B cell (primary cell): ENCODE measurements around the gene LKAAEAR1. TPM values are rescaled to one million over a fixed set of nuclear protein-coding genes. Genes with fewer than 3 reads are reported as not detected.
"Not testable (repeated sequence)": the region's sequence is repeated elsewhere in the genome, so short reads cannot be mapped to it uniquely, and the experiment has no call there.

ENCODE experiments used
- ATAC-seq: fragments of 200-7000 bp; cut with Tn5 transposase; one replicate; pipeline ENCODE4 v1.10.0; 2021; ENCODE audit warnings: low read depth, mild to moderate bottlenecking, moderate number of reproducible peaks, moderate library complexity
- CTCF ChIA-PET: fragments of 350-600 bp; sonication (Branson Sonifier 250); formaldehyde crosslinking; loops from one replicate; lab custom pipeline; 2021; ENCODE audit warnings: antibody characterized with exemption, inconsistent platforms; lab: Charles Lee
- POLR2A ChIA-PET: fragments of 350-600 bp; sonication (Branson Sonifier 250); formaldehyde crosslinking; loops from one replicate; lab custom pipeline; 2021; ENCODE audit warnings: antibody characterized with exemption; lab: Charles Lee
- DNase-seq: peaks from one replicate; pipeline ENCODE4 v3.0.0; 2013
- H2AFZ ChIP-seq: 2 replicates; pipeline ENCODE4 v1.6.1; 2012; ENCODE audit warnings: mild to moderate bottlenecking, low read depth, low read length; ENCODE audit not compliant: insufficient read depth, poor library complexity, severe bottlenecking
- H3K27ac ChIP-seq, 2 donors: 1 replicate in 1 of 2; 2 replicates in 1 of 2; pipeline ENCODE4 v1.5.1; 2012 to 2013; ENCODE audit warnings: low read length in 2 of 2, mild to moderate bottlenecking in 2 of 2, moderate library complexity in 1 of 2
- H3K27me3 ChIP-seq, 4 experiments: fragments of 200-600 bp in 1 of 4; sonication (generic) in 1 of 4; replicated peaks in 1 of 4; 1 replicate in 2 of 4; 2 replicates in 2 of 4; pipeline versions ENCODE4 v1.6.1 to v1.7.0; 2013 to 2016; ENCODE audit warnings: low read length in 3 of 4, mild to moderate bottlenecking in 2 of 4, mixed read lengths in 1 of 4, moderate library complexity in 1 of 4; ENCODE audit not compliant: insufficient read depth in 4 of 4, control insufficient read depth in 3 of 4; ENCODE audit errors: control extremely low read depth in 1 of 4
- H3K36me3 ChIP-seq, 2 experiments: replicated peaks in 1 of 2; 1 replicate in 1 of 2; 2 replicates in 1 of 2; pipeline versions ENCODE4 v1.6.1 to v1.7.1; 2013; ENCODE audit warnings: low read length in 1 of 2; ENCODE audit not compliant: insufficient read depth in 2 of 2, control insufficient read depth in 1 of 2; ENCODE audit errors: control extremely low read depth in 1 of 2, extremely low read depth in 1 of 2
- H3K4me1 ChIP-seq, 2 donors: fragments of 200-600 bp in 1 of 2; sonication (generic) in 1 of 2; 1 replicate in 1 of 2; 2 replicates in 1 of 2; pipeline versions ENCODE4 v1.5.1 to v1.6.1; 2013 to 2017; ENCODE audit warnings: low read length in 2 of 2; ENCODE audit not compliant: control insufficient read depth in 2 of 2, insufficient read depth in 2 of 2
- H3K4me2 ChIP-seq: replicated peaks from 2 replicates; pipeline ENCODE3; 2012; ENCODE audit warnings: mild to moderate bottlenecking, low read depth, low read length; ENCODE audit not compliant: poor library complexity, severe bottlenecking
- H3K4me3 ChIP-seq, 5 experiments: fragments of 200-600 bp in 1 of 5; sonication (generic) in 1 of 5; 1 replicate in 3 of 5; 2 replicates in 2 of 5; pipeline versions ENCODE4 v1.5.1 to v1.7.0; 2011 to 2016; ENCODE audit warnings: low read length in 4 of 5, mild to moderate bottlenecking in 4 of 5, low read depth in 2 of 5, control low read depth in 1 of 5, moderate library complexity in 1 of 5; ENCODE audit not compliant: insufficient read depth in 1 of 5; ENCODE audit errors: control extremely low read depth in 1 of 5, extremely low read depth in 1 of 5
- H3K79me2 ChIP-seq: fragments of 200-600 bp; sonication (generic); one replicate; pipeline ENCODE4 v1.6.0; 2016; ENCODE audit warnings: low read length; ENCODE audit not compliant: control insufficient read depth, insufficient read depth
- H3K9ac ChIP-seq: fragments of 200-600 bp; sonication (generic); 2 replicates; pipeline ENCODE4 v1.6.1; 2017; ENCODE audit warnings: mild to moderate bottlenecking, low read length, moderate library complexity
- H3K9me3 ChIP-seq, 3 donors: one replicate each; pipeline versions ENCODE4 v1.6.1 to v1.7.1; 2013; ENCODE audit warnings: low read length in 2 of 3; ENCODE audit not compliant: control insufficient read depth in 2 of 3, insufficient read depth in 1 of 3; ENCODE audit errors: control extremely low read depth in 1 of 3
- H4K20me1 ChIP-seq: 2 replicates; pipeline ENCODE4 v1.6.0; 2012; ENCODE audit warnings: mild to moderate bottlenecking, low read length; ENCODE audit not compliant: insufficient read depth, control insufficient read depth, poor library complexity, severe bottlenecking
- H3K27ac Mint-ChIP-seq: one replicate; pipeline ENCODE4 v1.8.0; 2021; ENCODE audit warnings: mixed read lengths
- H3K27me3 Mint-ChIP-seq: one replicate; pipeline ENCODE4 v1.8.0; 2021; ENCODE audit warnings: mixed read lengths
- H3K4me1 Mint-ChIP-seq: one replicate; pipeline ENCODE4 v1.8.0; 2021; ENCODE audit warnings: mixed read lengths
- H3K4me3 Mint-ChIP-seq: one replicate; pipeline ENCODE4 v1.8.0; 2021; ENCODE audit warnings: mixed read lengths
- H3K9me3 Mint-ChIP-seq: one replicate; pipeline ENCODE4 v1.8.0; 2022; ENCODE audit warnings: mixed read lengths; ENCODE audit not compliant: insufficient read depth
- EZH2 ChIP-seq: IDR thresholded peaks from 2 replicates; pipeline ENCODE4 v1.6.1; 2012; ENCODE audit warnings: borderline replicate concordance, low read depth, mild to moderate bottlenecking, moderate library complexity, low read length; ENCODE audit not compliant: insufficient read depth, poor library complexity, severe bottlenecking
- WGBS: methylation state at CpG from one replicate; pipeline ENCODE4 v1.1.5; 2013; ENCODE audit warnings: missing lambda C conversion rate; ENCODE audit not compliant: insufficient coverage; 5-methylcytosine and 5-hydroxymethylcytosine counted together
- intact Hi-C: fragments of 100-400 bp; cut with micrococcal nuclease; formaldehyde crosslinking; loops from one replicate; pipeline ENCODE4 v1.10.0; 2022
- polyA plus RNA-seq: library from polyadenylated mRNA; depleted of rRNA; stranded (reverse); fragments of >200 nt; gene quantifications from 2 replicates; pipeline ENCODE4 v1.2.3, GENCODE V29; 2012
- total RNA-seq, 2 donors: library from RNA; stranded (reverse); fragments of 120-200 nt in 1 of 2; gene quantifications; 1 replicate in 1 of 2; 2 replicates in 1 of 2; pipeline versions ENCODE4 v1.2.3 to v1.2.4, GENCODE V29; 2013 to 2022
- TF ChIP-seq, protein P1 (sequence below): fragments of 200-600 bp; IDR thresholded peaks from one replicate; pipeline ENCODE4 v1.8.0; 2022; ENCODE audit warnings: antibody characterized with exemption, mild to moderate bottlenecking

Gene LKAAEAR1
- total and polyA plus RNA-seq, 2 donors (not counting 1 experiment from before 2014, with no cell fraction given) = 1.9 TPM; not detected in 1

- no peak overlapping the region for H2AFZ ChIP-seq
- H3K4me3 Mint-ChIP-seq = no peak overlapping the region
- H3K27ac ChIP-seq = no peak overlapping the region
- peaks cover 12% of the 10 kb centered on the region for H3K27me3 Mint-ChIP-seq
- H3K4me2 ChIP-seq = no peak overlapping the region
- no peaks in the 10 kb centered on the region for H3K36me3 ChIP-seq
- ChIA-PET CTCF (no interaction called here), POLR2A (no interaction called here)
- 74% methylated on average over 5 of the region's 5 CpGs for WGBS
- no peak for DNase-seq
- no peaks in the 10 kb centered on the region for H3K4me1 ChIP-seq
- H3K9ac ChIP-seq = no peak overlapping the region
- H3K79me2 ChIP-seq = no peaks in the 10 kb centered on the region
- TF ChIP-seq EZH2 = no peak
- TF ChIP-seq, protein P1, sequence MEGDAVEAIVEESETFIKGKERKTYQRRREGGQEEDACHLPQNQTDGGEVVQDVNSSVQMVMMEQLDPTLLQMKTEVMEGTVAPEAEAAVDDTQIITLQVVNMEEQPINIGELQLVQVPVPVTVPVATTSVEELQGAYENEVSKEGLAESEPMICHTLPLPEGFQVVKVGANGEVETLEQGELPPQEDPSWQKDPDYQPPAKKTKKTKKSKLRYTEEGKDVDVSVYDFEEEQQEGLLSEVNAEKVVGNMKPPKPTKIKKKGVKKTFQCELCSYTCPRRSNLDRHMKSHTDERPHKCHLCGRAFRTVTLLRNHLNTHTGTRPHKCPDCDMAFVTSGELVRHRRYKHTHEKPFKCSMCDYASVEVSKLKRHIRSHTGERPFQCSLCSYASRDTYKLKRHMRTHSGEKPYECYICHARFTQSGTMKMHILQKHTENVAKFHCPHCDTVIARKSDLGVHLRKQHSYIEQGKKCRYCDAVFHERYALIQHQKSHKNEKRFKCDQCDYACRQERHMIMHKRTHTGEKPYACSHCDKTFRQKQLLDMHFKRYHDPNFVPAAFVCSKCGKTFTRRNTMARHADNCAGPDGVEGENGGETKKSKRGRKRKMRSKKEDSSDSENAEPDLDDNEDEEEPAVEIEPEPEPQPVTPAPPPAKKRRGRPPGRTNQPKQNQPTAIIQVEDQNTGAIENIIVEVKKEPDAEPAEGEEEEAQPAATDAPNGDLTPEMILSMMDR = no peak
- H3K9me3 ChIP-seq = no peaks in the 10 kb centered on the region
- no peak overlapping the region for H3K27ac Mint-ChIP-seq
- peaks cover 0 to 6% (median 1%) of the 10 kb centered on the region in 4 experiments for H3K27me3 ChIP-seq
- intact Hi-C loops = no loop called here
- ATAC-seq = no peak
- no peaks in the 10 kb centered on the region for H3K9me3 Mint-ChIP-seq
- H4K20me1 ChIP-seq = no peaks in the 10 kb centered on the region
- H3K4me1 Mint-ChIP-seq = no peaks in the 10 kb centered on the region
- H3K4me3 ChIP-seq = no peak overlapping the region
Observed at GRCh38 chr20:64130271-64130670, 46.1 kb upstream of the LKAAEAR1 start.

DNA sequence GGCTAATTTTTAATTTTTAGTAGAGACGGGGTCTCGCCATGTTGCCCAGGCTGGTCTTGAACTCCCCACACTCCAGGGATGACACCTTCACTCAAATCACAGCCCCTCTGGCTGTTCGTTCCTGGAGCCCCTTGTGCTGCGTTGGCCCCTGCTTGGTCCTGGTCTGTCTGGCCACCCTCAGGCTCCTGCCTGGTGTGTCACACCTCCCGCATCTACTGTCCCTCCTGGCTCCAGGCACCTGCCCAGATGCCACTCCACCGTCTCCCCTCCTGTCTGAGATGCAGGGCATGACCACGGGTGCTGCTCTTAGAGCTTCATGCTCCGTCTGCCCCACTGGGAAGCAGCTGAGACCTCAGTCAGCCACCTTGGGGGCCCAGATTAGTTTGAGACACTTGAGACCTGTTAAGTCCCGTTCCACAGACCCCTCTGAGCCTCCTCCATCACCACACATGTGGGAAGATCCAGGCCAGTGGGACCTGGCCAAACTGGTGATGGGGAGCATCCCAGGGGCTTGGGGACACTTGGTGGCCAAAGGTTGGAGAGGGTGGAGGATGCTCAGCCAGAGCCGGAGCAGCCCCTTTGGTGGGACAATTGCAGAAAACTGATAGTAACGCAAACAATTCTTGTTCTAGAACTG is 45.1 kb upstream of the LKAAEAR1 start:
- Mint-ChIP-seq H3K27ac (no peak overlapping the region), H3K9me3 (no peaks in the 10 kb centered on the region), H3K4me3 (no peak overlapping the region), H3K4me1 (no peaks in the 10 kb centered on the region), H3K27me3 (peaks cover 12% of the 10 kb centered on the region)
- Histone ChIP-seq H3K27ac (no peak overlapping the region), H3K79me2 (no peaks in the 10 kb centered on the region), H3K4me1 (no peaks in the 10 kb centered on the region), H3K4me3 (no peak overlapping the region), H4K20me1 (no peaks in the 10 kb centered on the region), H3K4me2 (no peak overlapping the region), H2AFZ (no peak overlapping the region), H3K27me3 (peaks cover 0 to 6% (median 2%) of the 10 kb centered on the region in 4 experiments), H3K9ac (no peak overlapping the region), H3K9me3 (no peaks in the 10 kb centered on the region), H3K36me3 (no peaks in the 10 kb centered on the region)
- POLR2A ChIA-PET = no interaction called here
- TF ChIP-seq, protein P1 = no peak
- TF ChIP-seq EZH2 = no peak
- DNase-seq (no peak), ATAC-seq (no peak)
- CTCF ChIA-PET = no interaction called here
- intact Hi-C loops = no loop called here
- 87% methylated on average over 10 of the region's 11 CpGs for WGBS

- H3K4me1 ChIP-seq = peaks cover 4 to 11% of the 10 kb centered on the region in 2 donors
- H3K9me3 Mint-ChIP-seq, H3K27me3 ChIP-seq, ATAC-seq, H3K4me1 Mint-ChIP-seq, H2AFZ ChIP-seq, H3K27ac ChIP-seq, H3K9ac ChIP-seq, H3K27me3 Mint-ChIP-seq, H3K4me2 ChIP-seq, H3K9me3 ChIP-seq, DNase-seq, H3K27ac Mint-ChIP-seq, H3K4me3 ChIP-seq, CTCF ChIA-PET, H3K79me2 ChIP-seq, POLR2A ChIA-PET, H4K20me1 ChIP-seq, H3K4me3 Mint-ChIP-seq, H3K36me3 ChIP-seq: not testable (repeated sequence)
- intact Hi-C loops = loop anchor here (5.0 kb wide), 1 partner anchor 336 kb away; no protein-coding TSS in a partner anchor
- 87% methylated on average over 11 of the region's 11 CpGs for WGBS
Observed at GRCh38 chr20:64123517-64123916, 39.3 kb upstream of the LKAAEAR1 start.
